Umbilical cord (tissue), 2 donors: Measurements from ENCODE around the gene TOX2. TPM values are rescaled to one million over a fixed set of nuclear protein-coding genes. Genes with fewer than 3 reads are reported as not detected.

Source experiments
- DNase-seq: peaks from one replicate; pipeline ENCODE4 v3.0.0-alpha.2; 2015; ENCODE audit warnings: low spot score
- total RNA-seq: library from RNA; depleted of rRNA; stranded (reverse); fragments of >200 nt; gene quantifications from one replicate; pipeline ENCODE4 v1.2.3, GENCODE V29; 2014; ENCODE audit warnings: low replicate concordance; ENCODE audit not compliant: insufficient read depth

The TOX2 gene
- total RNA-seq, 1 donor from 2014 or later = not detected

DNA sequence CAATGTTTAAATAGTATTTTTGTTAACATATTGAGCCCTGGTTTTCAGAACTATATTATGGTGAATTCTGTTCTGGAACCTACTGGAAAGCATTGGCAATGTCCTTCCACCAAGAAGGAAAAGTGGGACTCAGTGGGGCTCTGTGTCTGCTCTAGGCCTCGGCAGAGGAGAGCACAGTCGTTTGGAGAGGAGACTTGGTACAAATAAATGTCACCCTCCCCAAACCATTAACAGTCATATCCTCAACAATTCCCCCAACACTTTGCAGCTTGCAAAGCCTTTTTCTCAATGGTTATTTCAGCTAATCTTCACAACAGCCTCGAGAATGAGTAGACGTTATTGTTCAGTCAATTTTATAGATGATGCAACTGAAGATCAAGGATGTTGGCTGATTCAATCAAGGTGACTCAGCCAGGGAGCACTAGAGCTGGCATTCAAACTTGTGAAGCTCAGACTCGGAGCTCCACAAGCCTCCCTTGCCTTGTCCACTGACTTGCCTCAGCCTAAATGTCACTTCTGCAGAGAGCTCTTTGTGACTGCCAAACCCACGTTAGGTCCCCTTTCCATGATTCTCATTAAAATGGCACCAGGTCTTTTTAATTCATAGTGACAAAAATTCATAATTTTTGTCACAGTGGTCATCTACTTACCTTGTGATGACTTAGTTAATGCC lies 60.6 kb downstream of the TOX2 start:
- no peak for DNase-seq

DNA sequence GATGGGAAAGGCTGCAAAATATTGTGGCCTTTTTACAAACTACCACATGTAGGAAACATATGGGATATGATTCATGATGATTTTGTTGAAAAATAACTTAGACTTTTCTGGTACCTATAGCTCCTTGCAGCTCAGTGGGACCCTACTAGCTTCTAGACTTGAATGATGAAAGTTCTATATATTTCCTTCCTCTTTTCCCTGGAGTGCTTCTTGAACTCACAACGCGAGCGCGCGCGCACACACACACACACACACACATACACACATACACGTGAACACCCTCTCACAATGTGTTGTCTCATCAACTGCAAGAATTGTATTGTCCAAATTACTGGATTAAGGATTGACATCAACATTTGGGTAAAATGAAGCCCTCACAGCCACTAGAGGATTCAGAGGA lies 61.9 kb downstream of the TOX2 start:
- DNase-seq = no peak

DNA sequence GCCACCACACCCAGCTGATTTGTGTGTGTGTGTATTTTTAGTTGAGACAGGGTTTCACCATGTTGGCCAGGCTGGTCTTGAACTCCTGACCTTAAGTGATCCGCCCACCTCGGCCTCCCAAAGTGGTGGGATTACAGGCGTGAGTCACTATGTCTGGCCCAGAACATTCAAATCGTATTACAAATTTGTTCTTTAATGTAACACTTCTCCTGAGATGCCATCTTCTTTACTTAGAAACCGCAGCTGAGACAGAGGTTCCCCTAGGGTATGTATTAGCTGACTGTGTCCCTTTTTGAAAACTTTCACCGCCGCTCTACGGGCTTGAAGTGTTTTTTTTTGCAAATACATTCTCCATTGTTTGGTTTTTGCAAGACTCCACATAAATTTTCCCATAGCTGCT lies 62.6 kb downstream of the TOX2 start:
- no peak for DNase-seq

DNA sequence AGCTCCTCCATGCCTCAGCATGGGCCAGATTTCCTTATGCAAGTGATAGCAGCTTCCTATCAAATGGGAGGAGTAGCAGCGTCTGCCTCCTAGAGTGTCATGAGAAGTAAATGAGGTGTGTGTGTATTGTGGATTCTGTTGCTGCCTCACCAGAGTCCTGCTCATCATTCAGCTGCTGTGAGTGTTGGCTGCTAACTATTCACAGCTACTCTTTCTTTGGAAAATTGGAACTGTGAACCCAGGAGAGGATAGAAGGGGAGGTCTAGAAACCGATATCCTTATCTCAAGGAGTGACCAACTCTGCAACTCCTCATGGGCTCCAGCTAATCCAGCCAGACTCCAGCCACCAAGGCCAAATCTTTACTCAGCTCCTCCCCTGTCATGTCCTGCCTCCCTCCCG lies 63.3 kb downstream of the TOX2 start:
- DNase-seq = no peak

DNA sequence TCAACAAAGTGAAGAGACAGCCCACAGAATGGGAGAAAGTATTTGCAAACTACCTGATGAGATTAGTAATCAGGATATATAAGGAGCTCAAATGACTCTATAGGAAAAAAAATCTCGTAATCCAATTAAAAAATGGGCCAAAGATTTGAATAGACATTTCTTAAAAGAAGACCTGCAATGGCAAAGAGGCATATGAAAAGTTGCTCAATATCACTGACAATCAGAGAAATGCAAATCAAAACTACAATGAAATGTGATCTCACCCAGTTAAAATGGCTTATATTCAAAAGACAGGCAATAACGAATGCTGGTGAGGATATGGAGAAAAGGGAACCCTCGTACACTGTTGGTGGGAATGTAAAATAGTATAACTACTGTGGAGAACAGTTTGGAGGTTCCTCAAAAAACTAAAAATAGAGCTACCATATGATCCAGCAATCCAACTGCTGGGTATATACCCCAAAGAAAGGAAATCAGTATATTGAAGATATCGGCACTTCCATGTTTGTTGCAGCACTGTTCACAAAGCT lies 65.0 kb downstream of the TOX2 start:
- no peak for DNase-seq

DNA sequence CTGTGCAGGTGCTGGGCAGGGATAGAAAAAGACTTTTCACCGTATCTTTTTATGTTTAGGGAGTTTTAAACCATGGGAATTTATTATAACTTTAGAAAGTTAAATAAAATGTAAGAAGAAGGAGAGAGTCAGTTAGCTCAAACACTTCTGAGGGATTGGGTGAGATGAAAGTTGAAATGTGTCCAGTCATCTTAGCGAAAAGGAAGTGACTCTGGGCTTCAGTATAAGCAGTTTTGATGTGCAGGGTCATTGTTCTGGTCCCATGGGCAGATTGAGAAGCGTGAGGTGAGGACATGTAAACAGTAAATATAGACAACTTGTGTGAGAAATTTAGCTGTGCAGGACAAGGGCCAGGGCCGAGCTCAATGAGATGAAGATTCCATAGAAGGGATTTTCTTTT lies 66.9 kb downstream of the TOX2 start:
- DNase-seq = no peak

DNA sequence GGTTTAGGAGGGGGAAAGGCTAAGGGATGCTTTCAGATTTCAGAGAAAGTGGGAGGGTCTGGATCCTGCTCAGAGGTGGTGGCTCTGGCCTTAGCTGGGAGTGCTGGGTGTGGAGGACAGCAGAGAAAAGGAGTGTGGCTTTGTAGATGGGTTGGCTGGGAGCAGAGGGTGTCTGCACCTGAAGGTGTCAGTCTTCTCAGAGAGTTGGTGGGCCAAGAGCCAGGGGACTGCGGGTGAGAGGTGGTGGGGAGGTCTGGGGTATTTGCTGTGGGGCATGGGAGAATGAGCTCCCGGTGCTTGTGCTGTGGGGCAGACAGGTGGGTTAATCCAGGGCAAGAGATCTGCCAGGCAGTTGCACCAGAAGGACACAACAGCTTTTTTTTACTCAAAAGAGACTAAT lies 67.4 kb downstream of the TOX2 start:
- no peak for DNase-seq

DNA sequence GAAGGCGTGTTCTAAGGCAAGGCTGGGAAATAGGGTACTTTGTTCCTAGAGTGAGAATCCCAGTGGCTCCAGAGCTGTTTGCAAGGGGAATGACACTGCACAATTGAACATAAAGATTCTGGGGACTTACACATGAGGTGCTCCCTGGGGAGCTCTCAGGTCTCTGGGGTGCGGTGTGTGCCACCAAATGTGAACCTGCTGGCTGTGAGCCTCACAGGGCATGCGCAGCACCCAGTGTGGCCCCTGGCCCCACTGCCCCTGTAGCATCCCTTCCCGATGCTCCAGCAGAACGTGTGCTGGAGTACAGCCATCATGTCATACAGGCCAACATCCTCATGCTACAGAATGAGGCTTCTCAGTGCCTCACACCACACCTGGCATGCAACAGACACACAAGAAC lies 68.2 kb downstream of the TOX2 start:
- DNase-seq = no peak

DNA sequence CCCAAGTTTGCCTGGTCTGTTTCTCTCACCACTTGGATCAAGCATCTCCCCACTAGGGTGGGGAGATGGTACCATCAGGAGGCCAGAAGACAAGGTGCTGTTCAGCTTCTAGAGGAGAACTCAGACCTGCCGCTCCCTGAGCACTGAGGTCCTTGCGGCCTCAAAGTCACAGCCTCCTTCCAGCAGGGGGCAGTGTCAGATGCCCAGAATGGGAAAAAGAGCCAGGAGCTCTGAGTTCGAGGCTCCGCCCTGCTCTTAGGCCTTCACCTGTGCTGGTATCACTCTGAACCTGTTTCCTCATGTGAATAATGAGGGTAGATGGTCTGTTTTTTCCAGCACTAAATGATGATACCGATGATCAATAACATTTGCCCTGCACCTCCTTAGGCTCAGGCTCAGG lies 68.7 kb downstream of the TOX2 start:
- DNase-seq = no peak

DNA sequence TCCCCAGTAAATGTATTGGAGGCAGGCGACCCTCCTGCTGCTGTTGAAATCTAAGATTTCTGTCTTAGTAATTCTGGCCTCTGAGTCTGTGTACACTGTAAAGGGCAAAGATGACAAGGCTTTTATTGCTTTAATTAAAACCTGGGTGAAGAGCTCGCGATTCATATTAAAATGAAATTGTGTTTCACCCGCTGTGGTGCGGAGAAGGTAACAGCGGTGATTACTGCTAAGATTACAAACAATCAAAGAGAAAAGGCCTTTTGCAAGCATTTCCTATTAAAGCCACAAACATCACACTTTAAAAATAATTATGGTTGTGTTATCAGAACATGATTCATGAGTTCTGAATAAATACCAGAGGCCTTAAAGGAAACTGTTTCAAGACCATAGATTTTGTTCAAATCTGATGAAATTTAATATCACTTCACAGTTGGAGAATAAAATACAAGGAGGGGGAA lies 69.3 kb downstream of the TOX2 start:
- DNase-seq = no peak

DNA sequence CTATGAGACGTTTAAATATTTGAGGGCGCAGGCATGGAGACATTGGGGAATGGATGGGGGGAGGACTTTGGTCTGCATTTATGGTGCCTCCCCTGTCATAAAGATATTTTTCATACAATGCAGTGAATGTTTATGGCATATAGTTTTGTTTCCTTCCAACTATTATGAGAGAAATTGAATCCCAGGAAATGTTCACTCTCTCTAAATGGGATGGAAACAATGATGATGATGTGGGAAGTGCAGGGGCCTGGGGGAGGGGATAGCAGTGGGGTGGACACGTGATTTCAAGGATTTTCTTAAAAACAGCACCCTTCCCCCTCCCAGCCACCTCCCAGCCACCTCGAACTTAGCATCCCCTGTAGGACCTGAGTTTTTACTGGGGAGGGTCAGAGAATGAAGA lies 69.9 kb downstream of the TOX2 start:
- DNase-seq = peak; percentile 6

DNA sequence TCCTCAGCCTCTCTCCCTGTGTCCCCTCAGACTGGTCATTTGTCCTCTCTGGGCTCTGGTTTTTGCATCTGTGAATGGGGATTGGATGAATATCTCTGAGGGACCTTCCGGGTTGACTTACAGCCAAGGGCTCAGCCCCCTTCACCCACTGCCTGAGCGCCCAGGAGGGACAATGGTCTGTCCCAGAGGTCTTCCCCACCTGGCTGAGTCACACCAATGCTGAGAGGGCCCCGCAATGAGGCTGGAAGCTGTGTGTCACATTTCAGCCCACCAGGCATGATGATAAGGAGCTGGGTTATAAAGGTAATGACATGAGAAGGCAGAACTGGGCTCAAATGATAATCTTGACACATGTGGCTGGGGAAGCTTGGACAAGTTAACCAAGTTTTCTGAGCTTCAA lies 70.5 kb downstream of the TOX2 start:
- DNase-seq = no peak

DNA sequence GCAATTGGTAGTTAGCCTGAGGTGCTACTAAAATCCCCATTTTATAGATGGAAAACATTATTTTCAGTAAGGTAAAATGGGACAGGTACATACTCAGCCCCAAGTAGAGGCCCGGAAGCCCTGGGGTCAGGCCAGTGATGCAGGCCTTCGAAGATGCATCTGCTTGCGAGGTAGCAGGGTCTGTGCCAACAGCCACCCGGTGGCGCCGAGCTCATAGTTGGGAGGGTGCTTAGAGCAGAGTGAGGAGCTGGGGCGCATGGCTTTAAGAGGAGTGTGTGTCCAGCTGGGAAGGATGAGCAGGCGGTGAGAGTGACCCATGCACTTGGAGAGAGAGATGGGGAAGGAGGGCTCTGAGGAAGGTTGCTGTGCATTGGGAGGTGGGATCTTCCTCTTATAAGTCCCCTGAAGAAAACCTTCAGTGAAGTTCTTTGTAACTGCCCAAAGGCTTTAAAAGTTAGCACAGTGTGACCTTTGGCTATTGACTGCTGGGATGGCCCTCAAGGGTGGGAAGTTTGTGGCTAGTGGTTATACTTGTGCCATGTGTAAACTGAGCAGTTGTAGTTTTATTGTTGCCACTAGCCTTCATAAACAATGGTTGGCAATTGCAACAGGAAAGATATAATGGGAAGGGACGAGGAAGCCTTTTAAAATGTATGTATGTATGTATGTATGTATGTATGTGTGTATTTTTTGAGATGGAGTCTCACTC lies 71.1 kb downstream of the TOX2 start:
- DNase-seq = no peak

DNA sequence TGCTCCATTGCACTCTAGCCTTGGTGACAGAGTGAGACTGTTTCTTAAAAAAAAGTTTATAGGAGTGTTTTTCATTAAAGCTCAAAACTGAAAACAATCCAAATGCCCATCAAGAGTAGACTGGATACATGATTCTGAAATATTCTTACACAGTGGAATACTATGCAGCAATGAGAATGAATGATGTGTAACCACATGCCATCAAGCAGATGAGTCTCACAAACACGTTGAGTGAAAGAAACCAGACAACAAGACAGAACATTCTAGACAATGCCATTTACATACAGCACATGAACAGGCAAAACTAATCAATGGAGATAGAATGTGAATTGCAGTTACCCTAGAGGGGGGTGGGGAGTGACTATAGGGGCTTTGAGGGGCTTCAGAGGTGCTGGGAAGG lies 72.4 kb downstream of the TOX2 start:
- no peak for DNase-seq

DNA sequence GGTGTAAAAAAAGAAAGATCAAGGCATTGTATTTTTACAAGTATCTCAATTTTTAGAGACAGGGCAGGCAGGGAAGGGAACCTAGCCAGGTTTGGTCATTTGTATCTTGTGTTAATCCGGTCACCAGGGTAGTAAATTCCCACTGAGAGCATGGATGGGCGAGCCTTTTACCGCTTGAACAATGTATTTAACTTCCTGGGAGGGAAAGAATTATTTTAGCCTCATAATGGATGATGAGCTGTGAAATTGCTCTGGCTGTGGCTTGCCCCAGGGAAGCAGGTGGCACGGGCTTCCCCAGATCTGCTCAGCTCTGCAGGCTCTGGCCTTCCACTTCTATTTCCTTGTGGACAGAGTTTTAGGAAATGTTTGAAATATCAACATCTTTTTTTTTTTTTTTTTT lies 72.9 kb downstream of the TOX2 start:
- no peak for DNase-seq

DNA sequence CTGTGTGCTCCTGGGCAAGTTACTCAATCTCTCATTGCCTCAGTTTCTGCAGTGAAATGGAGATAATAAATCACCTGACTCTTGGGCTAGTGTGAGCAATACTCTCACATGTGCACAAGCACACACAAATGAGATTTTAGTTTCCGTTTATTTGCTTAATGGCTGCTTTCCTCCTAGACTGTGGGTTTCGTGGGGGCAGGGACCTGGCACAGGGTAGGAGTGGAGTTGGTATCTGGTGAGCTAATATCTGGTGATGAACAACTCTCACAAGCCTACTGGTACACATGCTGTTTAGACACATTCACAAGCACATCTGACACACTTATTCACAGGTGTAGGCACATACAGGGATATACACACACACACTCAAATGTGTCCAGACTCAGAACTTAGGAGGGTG lies 73.8 kb downstream of the TOX2 start:
- no peak for DNase-seq

DNA sequence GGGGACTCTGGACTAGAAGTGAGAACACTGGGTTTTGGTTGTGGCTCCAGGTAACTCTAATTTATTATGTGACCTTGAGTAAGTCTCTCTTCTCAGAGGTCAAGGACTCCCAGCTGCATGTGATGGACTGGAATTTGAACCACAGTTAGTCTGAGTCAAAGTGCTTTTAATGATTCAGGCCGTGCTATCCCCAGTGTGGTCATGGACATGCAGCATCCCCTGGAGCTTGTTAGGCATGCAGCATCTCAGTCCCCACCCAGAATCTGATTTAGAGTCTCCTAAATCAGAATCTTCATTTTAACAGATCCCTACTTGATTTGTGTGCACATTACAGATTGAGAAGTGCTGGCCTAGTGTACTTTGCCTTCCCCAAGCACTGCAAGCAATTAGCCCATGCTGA lies 74.2 kb downstream of the TOX2 start:
- no peak for DNase-seq

DNA sequence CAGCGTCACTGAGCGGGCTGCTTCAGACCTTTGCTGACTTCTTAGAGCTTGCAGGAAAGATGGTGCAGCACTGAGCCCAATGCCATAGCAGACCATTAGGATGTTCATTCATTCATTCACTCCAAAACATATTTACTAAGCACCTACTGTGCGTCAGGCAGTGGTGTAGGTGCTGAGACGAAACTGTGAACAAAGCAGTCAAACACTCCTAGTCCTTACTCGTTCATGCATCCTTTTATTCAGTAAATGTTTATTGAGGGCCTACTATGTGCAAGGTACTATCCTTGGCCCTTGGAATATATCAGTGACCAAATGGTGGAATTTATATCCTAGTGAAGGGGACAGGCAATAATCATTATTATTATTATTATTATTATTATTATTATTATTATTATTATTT lies 76.6 kb downstream of the TOX2 start:
- no peak for DNase-seq

DNA sequence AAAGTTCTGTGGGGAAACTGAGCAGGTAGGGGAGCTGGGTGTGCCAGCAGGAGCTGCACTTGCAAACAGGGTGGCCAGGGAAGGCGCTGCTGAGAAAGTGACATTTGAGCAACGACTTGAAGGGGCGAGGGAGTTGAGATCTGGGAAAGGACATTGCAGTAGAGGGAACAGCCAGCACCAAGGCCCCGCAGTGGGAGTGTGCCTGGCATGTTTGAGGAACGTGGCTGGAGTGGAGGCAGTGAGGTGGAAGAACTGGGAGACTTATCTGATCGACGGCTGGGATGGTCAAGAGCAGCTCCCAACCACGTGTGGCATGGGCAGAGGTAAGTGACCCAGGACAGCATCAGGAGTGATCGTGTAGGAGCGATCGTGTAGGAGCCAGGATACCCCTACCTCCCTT lies 77.3 kb downstream of the TOX2 start:
- no peak for DNase-seq

DNA sequence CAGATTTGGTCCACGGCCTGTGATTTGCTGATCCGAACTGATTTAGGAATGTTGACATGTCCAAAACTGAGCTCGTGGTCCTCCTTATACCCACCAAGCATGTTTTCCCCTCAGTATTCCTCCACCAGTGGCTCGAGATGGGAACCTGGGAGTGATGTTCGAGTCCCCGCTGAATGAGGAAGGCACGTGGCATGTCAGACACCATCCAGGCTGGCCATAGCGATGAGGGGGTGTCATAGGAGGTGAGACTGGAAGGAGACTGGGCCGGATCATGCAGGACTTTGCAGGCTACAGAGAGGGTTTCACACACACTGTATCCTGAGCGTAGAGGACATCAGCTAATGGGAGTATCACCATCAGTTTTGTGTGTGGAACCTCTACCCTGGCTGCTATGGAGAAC lies 78.2 kb downstream of the TOX2 start:
- no peak for DNase-seq

DNA sequence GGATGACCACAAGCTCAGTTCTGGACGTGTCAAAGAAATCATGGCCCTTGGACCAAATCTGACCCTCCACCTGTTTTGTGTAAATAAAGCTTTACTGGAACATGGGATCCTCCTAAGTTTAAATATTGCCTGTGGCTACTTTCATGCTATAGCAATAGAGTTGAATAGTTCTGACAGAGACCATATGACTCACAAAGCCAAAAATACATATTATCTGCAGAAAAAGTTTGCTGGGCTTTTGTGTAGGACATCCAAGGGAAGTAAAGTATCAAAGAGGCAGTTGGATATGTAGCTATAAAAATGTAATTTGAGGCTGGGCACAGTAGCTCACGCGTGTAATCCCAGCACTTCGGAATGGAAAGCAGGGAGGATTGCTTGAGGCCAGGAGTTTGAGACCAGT lies 78.9 kb downstream of the TOX2 start:
- DNase-seq = peak; percentile 33

DNA sequence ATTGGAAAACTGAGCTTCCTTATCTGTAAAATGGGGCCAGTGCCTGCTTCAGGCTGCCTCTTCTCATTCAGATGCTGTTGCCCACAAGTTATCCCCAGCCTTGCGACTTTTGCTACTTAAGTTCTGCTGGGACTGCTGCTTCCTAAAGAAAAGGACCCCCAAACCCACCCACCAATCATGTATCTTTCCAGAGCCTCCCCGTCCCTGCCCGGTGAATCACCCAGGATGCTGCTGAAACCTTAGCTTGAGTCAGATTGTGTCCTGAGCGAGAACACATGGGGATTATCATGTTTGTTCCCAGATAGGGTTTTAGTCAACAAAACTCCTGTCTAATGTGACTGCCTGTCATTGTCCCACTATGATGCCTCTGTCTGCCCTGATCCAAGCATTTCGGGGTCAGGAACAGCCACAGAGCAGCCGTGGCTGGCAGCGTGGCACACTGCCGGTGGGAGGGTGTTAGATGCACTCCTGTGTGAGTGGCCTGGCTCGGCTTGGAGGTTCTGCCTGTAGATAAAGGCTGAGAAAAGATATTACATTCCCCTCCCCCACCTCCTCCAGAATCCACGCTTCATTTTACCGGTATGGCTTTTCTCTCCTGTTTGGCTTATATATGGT lies 79.9 kb downstream of the TOX2 start:
- DNase-seq = no peak

DNA sequence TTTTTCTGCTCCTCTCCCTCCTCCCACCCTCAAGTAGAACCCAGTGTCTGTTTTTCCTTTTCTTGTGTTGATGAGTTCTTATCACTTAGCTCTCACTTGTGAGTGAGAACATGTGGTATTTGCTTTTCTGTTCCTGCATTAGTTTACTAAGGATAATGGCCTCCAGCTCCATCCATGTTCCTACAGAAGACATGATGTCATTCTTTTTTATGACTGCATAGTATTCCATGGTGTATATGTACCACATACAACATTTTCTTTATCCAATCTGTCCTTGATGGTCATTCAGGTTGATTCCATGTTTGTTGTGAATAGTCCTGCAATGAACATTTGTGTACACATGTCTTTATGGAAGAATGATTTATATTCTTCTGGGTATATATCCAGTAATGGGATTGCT lies 81.0 kb downstream of the TOX2 start:
- no peak for DNase-seq
